Cerebellar nuclear complex (tissue), 1 donor: ENCODE results near the gene LTBP1.

Experiments
- DNase-seq, 2 experiments: peaks; one replicate each; lab custom pipeline; 2025; lab: John Stamatoyannopoulos, UW

LTBP1 gene

GRCh38 chr2:33009249-33009648 is 62.5 kb downstream of the LTBP1 start:
- no peak for DNase-seq

- DNase-seq: no peak
These were observed 64.6 kb downstream of the LTBP1 start for GRCh38 chr2:33011373-33011772.

GRCh38 chr2:33011941-33012340 is 65.2 kb downstream of the LTBP1 start:
- no peak for DNase-seq

- DNase-seq: no peak
These were observed 66.9 kb downstream of the LTBP1 start for GRCh38 chr2:33013684-33014110.

GRCh38 chr2:33014268-33014667 is 67.5 kb downstream of the LTBP1 start:
- DNase-seq: no peak

GRCh38 chr2:33015421-33016142 is 68.8 kb downstream of the LTBP1 start:
- DNase-seq: no peak

- no peak for DNase-seq
These were observed 71.5 kb downstream of the LTBP1 start for GRCh38 chr2:33018271-33018670.

GRCh38 chr2:33019796-33020195 is 73.0 kb downstream of the LTBP1 start:
- DNase-seq: no peak

GRCh38 chr2:33020883-33021282 is 74.1 kb downstream of the LTBP1 start:
- DNase-seq: no peak

GRCh38 chr2:33021542-33022227 is 74.9 kb downstream of the LTBP1 start:
- no peak for DNase-seq

- DNase-seq: no peak
These were observed 75.7 kb downstream of the LTBP1 start for GRCh38 chr2:33022395-33022985.

GRCh38 chr2:33022989-33023727 is 76.4 kb downstream of the LTBP1 start:
- DNase-seq: no peak

- DNase-seq: no peak
These were observed 77.2 kb downstream of the LTBP1 start for GRCh38 chr2:33023728-33024500.

GRCh38 chr2:33024758-33025157 is 78.0 kb downstream of the LTBP1 start:
- no peak for DNase-seq

GRCh38 chr2:33029459-33029858 is 82.7 kb downstream of the LTBP1 start:
- no peak for DNase-seq

GRCh38 chr2:33029926-33030325 is 83.2 kb downstream of the LTBP1 start:
- DNase-seq: no peak

- DNase-seq: no peak
These were observed 83.6 kb downstream of the LTBP1 start for GRCh38 chr2:33030326-33030725.

- no peak for DNase-seq
These were observed 85.5 kb downstream of the LTBP1 start for GRCh38 chr2:33032245-33032644.

GRCh38 chr2:33033606-33034081 is 86.9 kb downstream of the LTBP1 start:
- DNase-seq: no peak

- no peak for DNase-seq
These were observed 88.0 kb downstream of the LTBP1 start for GRCh38 chr2:33034784-33035183.

GRCh38 chr2:33038230-33038629 is 91.5 kb downstream of the LTBP1 start:
- DNase-seq: no peak

GRCh38 chr2:33038799-33039198 is 92.0 kb downstream of the LTBP1 start:
- DNase-seq: no peak
